ENCODE measurements around the gene PCYT1A. TPM values are rescaled to one million over a fixed set of nuclear protein-coding genes. Genes with fewer than 3 reads are reported as not detected.
"Not testable (repeated sequence)": the region's sequence is repeated elsewhere in the genome, so short reads cannot be mapped to it uniquely, and the experiment has no call there.

Gene PCYT1A
- total and polyA plus RNA-seq, 3 experiments from 2014 or later: 20.0 to 61.0 (median 60.1) TPM

DNA sequence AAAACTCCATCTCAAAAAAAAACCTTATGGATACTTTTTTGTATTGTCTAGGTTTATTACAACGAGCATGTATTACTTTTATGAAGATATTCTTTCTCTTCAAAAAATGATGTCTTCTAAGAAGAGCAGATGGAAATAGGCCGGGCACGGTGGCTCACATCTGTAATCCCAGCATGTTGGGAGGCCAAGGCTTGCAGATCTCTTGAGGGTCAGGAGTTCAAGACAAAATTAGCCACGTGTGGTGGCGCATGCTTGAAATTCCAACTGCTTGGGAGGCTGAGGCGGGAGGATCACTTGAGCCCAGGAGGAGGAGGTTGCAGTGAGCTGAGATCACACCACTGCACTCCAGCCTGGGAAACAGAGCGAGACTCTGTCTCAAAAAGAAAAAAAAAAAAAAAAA, 26.6 kb upstream of the PCYT1A start:
- Mint-ChIP-seq H3K4me1 (peaks cover 1 to 16% (median 8%) of the 10 kb centered on the region in 3 donors), H3K4me3 (peak overlapping the region in 1 of 7 donors; percentile 52), H3K27ac (peak overlapping the region in 5 of 8 donors; percentile 38 to 69 (median 47))
- H3K4me3 ChIP-seq (ENCODE audit: low read length); CTCF ChIA-PET; H3K27me3 ChIP-seq (ENCODE audit: insufficient read depth, low read length, poor library complexity, severe bottlenecking); H3K9me3 ChIP-seq (ENCODE audit: low read length); DNase-seq; H3K36me3 Mint-ChIP-seq; H3K27me3 Mint-ChIP-seq; H3K36me3 ChIP-seq (ENCODE audit: insufficient read depth, low read length); H3K9me3 Mint-ChIP-seq; H3K27ac ChIP-seq (ENCODE audit: low read depth, low read length); H3K4me1 ChIP-seq (ENCODE audit: insufficient read depth, low read length): not testable (repeated sequence)
- POLR2A ChIA-PET: interaction anchor here (0.9 kb wide), 1 partner anchor 22 kb away, joined by 5 read pairs; no protein-coding TSS in a partner anchor

DNA sequence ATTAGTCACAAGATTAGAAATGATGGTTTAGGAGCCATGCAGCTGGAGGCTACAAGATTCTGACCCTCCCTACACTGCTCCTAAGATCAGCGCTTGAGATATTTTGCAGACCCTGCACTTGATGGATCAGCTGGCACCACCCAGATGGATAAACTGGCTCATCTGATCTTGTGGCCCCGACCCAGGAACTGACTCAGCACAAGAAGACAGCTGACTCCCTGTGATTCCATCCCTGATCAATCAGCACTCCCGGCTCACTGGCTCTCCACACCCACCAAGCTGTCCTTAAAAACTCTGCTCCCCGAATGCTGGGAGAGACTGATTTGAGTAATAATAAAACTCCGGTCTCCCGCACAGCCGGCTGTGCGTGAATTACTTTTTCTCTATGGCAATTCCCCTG, 15.4 kb upstream of the PCYT1A start:
- H3K4me3 ChIP-seq (ENCODE audit: low read length); H3K4me1 ChIP-seq (ENCODE audit: insufficient read depth, low read length); H3K27me3 ChIP-seq (ENCODE audit: insufficient read depth, low read length, poor library complexity, severe bottlenecking); H3K4me1 Mint-ChIP-seq; H3K4me3 Mint-ChIP-seq; POLR2A ChIA-PET; H3K27ac Mint-ChIP-seq; DNase-seq; CTCF ChIA-PET; H3K9me3 ChIP-seq (ENCODE audit: low read length); H3K27ac ChIP-seq (ENCODE audit: low read depth, low read length); H3K9me3 Mint-ChIP-seq; H3K27me3 Mint-ChIP-seq; H3K36me3 ChIP-seq (ENCODE audit: insufficient read depth, low read length): not testable (repeated sequence)
- peaks cover 5 to 18% (median 6%) of the 10 kb centered on the region in 3 donors for H3K36me3 Mint-ChIP-seq

DNA sequence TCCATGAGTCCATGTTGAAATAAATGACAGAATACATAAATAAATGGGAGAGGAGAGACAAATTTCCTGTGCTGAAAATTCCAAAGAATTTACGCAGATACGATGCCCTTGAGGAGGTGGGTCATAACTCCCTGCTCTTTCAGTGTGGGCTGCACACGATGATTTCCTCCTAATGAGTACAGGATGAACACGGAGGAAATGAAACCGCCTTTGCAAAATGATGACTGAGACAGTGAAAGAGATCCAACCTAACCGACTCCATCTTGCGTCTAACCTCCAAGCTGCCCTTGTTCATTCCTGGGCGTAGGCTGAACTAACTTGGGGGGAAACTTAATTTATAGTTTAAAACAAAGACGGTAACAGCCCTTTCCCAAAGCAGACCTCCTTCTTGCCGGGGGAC, 15.0 kb upstream of the PCYT1A start:
- H3K4me1 Mint-ChIP-seq; H3K4me3 Mint-ChIP-seq; H3K27ac ChIP-seq (ENCODE audit: low read depth, low read length); H3K36me3 ChIP-seq (ENCODE audit: insufficient read depth, low read length); H3K9me3 ChIP-seq (ENCODE audit: low read length); H3K27me3 ChIP-seq (ENCODE audit: insufficient read depth, low read length, poor library complexity, severe bottlenecking); H3K4me1 ChIP-seq (ENCODE audit: insufficient read depth, low read length); H3K9me3 Mint-ChIP-seq; CTCF ChIA-PET; H3K27me3 Mint-ChIP-seq; H3K27ac Mint-ChIP-seq; H3K4me3 ChIP-seq (ENCODE audit: low read length); DNase-seq; POLR2A ChIA-PET: not testable (repeated sequence)
- peaks cover 5 to 18% (median 6%) of the 10 kb centered on the region in 3 donors for H3K36me3 Mint-ChIP-seq

DNA sequence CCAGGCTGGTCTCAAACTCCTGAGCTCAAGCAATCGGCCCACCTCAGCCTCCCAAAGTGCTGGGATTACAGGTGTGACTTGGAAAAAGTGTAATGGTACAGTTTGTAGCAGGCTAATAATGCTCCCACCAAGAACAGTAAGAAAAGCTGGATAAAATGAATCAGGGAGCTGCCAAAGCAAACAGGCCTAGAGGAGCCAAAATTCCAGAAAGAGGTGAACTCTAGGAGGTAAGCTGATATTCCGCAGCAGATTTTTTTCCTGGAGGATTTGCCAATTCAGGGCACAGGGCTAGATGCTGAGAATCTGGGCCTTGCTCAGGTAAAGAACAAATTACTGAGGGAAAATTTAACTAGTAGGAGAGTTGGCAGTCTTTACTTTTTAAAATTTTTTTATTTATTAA, 11.0 kb upstream of the PCYT1A start:
- Histone ChIP-seq H3K9me3 (ENCODE audit: low read length) (no peaks in the 10 kb centered on the region), H3K4me1 (ENCODE audit: insufficient read depth, low read length) (no peaks in the 10 kb centered on the region), H3K4me3 (ENCODE audit: low read length) (no peak overlapping the region), H3K36me3 (ENCODE audit: insufficient read depth, low read length) (no peaks in the 10 kb centered on the region), H3K27me3 (ENCODE audit: insufficient read depth, low read length, poor library complexity, severe bottlenecking) (no peaks in the 10 kb centered on the region), H3K27ac (ENCODE audit: low read depth, low read length) (no peak overlapping the region)
- Mint-ChIP-seq H3K4me1 (no peaks in the 10 kb centered on the region), H3K4me3 (no peak overlapping the region), H3K36me3 (peaks cover 5 to 13% (median 6%) of the 10 kb centered on the region in 3 donors), H3K27me3 (no peaks in the 10 kb centered on the region), H3K27ac (no peak overlapping the region), H3K9me3 (no peaks in the 10 kb centered on the region)
- CTCF ChIA-PET: no interaction called here
- DNase-seq: no peak
- POLR2A ChIA-PET: no interaction called here

DNA sequence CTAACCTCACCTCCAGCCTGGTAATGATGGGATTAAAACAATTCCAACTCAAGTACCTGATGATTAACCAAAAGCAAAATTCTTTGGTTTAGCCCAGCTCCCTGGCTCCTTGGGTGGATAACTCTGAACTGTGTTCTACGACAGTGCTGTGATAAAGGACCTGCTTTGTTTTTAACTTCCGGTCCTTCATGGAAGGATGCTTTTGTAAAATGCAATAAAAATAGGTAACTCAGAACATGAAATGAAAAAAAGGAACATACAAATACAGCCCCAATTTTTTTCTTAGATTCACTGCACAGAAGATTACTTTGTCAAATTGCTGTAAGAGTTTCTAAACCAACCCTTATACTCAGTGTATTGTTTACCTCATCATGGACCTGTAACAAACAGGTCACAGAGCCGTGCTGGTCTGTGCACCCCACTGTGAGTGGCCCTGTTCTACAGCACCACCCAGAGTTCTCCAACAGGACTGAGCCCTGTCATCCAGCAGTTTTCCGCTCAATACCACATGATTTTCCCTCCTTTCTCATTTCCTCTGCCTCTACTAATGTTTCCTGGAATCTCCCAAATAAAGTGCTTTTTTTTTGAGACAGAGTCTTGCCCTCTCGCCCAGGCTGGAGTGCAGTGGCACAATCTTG, 4.9 kb upstream of the PCYT1A start:
- H3K4me3 ChIP-seq (ENCODE audit: low read length): no peak overlapping the region

DNA sequence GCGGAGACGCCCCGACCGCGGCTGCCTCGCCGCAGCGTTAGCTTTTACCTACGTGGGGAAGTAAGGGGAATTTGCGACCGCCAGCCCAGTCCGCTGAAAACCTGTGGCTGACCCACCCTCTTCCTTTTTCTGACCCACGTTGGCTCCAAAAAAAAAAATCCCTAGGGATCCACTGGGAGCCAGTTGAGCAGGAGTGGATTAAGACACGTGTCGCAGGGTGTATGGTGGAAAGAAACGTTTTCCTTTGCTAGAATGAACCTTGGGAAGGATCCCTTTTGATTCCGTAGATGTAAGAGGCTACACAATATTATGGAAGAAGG, 575 bp upstream of the PCYT1A start:
- Histone ChIP-seq H3K27ac (ENCODE audit: low read depth, low read length) (peak overlapping the region; percentile 95), H3K4me3 (ENCODE audit: low read length) (peak overlapping the region; percentile 96), H3K9me3 (ENCODE audit: low read length) (no peaks in the 10 kb centered on the region), H3K4me1 (ENCODE audit: insufficient read depth, low read length) (peaks cover 12% of the 10 kb centered on the region), H3K36me3 (ENCODE audit: insufficient read depth, low read length) (no peaks in the 10 kb centered on the region), H3K27me3 (ENCODE audit: insufficient read depth, low read length, poor library complexity, severe bottlenecking) (no peaks in the 10 kb centered on the region)
- peaks cover 0 to 11% (median 0%) of the 10 kb centered on the region in 3 donors for H3K36me3 Mint-ChIP-seq
- ChIA-PET CTCF (interaction anchor here (0.9 kb wide), 1 partner anchor 35 kb away, joined by 3 read pairs; no protein-coding TSS in a partner anchor), POLR2A (no interaction called here)
- peaks cover 47 to 53% (median 49%) of the 10 kb centered on the region in 3 donors for H3K4me1 Mint-ChIP-seq
- no peaks in the 10 kb centered on the region for H3K27me3 Mint-ChIP-seq
- H3K27ac Mint-ChIP-seq: peak overlapping the region; percentile 75 to 100 (median 93)
- no peak for DNase-seq
- peak overlapping the region; percentile 95 to 100 (median 99) for H3K4me3 Mint-ChIP-seq
- H3K9me3 Mint-ChIP-seq: no peaks in the 10 kb centered on the region

More for the DNA sequence above, 4.9 kb upstream of the PCYT1A start:
- Mint-ChIP-seq H3K36me3 (peaks cover 0 to 3% (median 2%) of the 10 kb centered on the region in 3 donors), H3K27me3 (no peaks in the 10 kb centered on the region), H3K27ac (peak overlapping the region in 1 of 8 donors; percentile 47), H3K4me1 (peaks cover 10 to 14% (median 10%) of the 10 kb centered on the region in 3 donors), H3K4me3 (no peak overlapping the region), H3K9me3 (no peaks in the 10 kb centered on the region)
- no peak for DNase-seq
- Histone ChIP-seq H3K27ac (ENCODE audit: low read depth, low read length) (no peak overlapping the region), H3K4me1 (ENCODE audit: insufficient read depth, low read length) (no peaks in the 10 kb centered on the region), H3K9me3 (ENCODE audit: low read length) (no peaks in the 10 kb centered on the region), H3K27me3 (ENCODE audit: insufficient read depth, low read length, poor library complexity, severe bottlenecking) (no peaks in the 10 kb centered on the region), H3K36me3 (ENCODE audit: insufficient read depth, low read length) (no peaks in the 10 kb centered on the region)
- POLR2A ChIA-PET: interaction anchor here (0.5 kb wide), 1 partner anchor 22 kb away, joined by 5 read pairs; no protein-coding TSS in a partner anchor
- CTCF ChIA-PET: no interaction called here

DNA sequence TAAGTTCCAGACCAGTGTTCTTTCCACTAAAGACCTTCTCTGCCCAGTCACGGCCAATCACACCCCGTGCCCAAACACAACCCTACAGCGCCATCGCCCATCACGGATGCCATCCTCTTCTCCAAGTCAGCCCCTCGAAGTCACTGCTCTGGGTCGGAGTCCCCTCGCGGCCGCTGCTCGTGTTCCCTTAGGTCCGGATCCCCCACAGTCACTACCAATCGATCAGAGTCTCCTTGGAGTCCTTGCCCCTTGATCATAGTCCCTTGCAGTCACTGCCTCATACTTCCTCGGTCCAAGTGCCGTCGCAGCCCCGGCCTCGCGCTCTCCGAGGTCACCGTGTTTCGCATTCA, 461 bp downstream of the PCYT1A start:
- Histone ChIP-seq H3K4me1 (ENCODE audit: insufficient read depth, low read length) (peaks cover 12% of the 10 kb centered on the region), H3K9me3 (ENCODE audit: low read length) (no peaks in the 10 kb centered on the region), H3K27me3 (ENCODE audit: insufficient read depth, low read length, poor library complexity, severe bottlenecking) (no peaks in the 10 kb centered on the region), H3K4me3 (ENCODE audit: low read length) (peak overlapping the region; percentile 96), H3K36me3 (ENCODE audit: insufficient read depth, low read length) (no peaks in the 10 kb centered on the region), H3K27ac (ENCODE audit: low read depth, low read length) (peak overlapping the region; percentile 95)
- Mint-ChIP-seq H3K36me3 (peaks cover 0 to 11% (median 0%) of the 10 kb centered on the region in 3 donors), H3K27me3 (no peaks in the 10 kb centered on the region), H3K4me1 (peaks cover 51 to 60% (median 52%) of the 10 kb centered on the region in 3 donors), H3K27ac (peak overlapping the region; percentile 96 to 100 (median 100)), H3K4me3 (peak overlapping the region; percentile 95 to 100 (median 99)), H3K9me3 (no peaks in the 10 kb centered on the region)
- CTCF ChIA-PET: interaction anchor here (0.9 kb wide), 1 partner anchor 34 kb away, joined by 3 read pairs; no protein-coding TSS in a partner anchor
- DNase-seq: peak in 1 of 5 donors; percentile 18
- POLR2A ChIA-PET: interaction anchor here (0.7 kb wide), 2 partner anchors 12 to 58 kb away, joined by 3 read pairs; no protein-coding TSS in a partner anchor

DNA sequence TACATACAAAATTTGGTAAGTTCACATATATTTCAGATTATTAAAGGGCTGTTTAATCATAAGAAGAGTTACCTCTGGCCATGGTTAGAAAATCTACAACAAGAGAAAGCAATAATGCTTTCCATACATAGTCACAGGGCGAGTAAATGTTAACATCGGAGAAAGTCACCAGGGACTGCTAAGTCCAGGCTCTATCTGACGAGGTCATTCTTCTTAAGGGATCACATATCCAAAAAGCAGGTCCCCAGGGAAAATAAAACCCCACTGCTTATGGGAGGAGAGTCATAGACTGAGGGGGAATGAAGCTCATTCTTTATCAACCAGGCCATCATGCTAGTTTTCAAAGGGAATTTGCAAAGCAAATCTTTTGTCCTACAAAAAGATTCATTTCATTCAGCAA, 3.1 kb downstream of the PCYT1A start:
- Mint-ChIP-seq H3K36me3 (peaks cover 0 to 15% (median 2%) of the 10 kb centered on the region in 3 donors), H3K4me1 (peaks cover 69 to 81% (median 73%) of the 10 kb centered on the region in 3 donors), H3K27me3 (no peaks in the 10 kb centered on the region), H3K4me3 (peak overlapping the region in 1 of 7 donors; percentile 46), H3K27ac (peak overlapping the region in 6 of 8 donors; percentile 21 to 99 (median 80)), H3K9me3 (no peaks in the 10 kb centered on the region)
- Histone ChIP-seq H3K27me3 (ENCODE audit: insufficient read depth, low read length, poor library complexity, severe bottlenecking) (no peaks in the 10 kb centered on the region), H3K27ac (ENCODE audit: low read depth, low read length) (no peak overlapping the region), H3K4me3 (ENCODE audit: low read length) (no peak overlapping the region), H3K36me3 (ENCODE audit: insufficient read depth, low read length) (no peaks in the 10 kb centered on the region), H3K4me1 (ENCODE audit: insufficient read depth, low read length) (peaks cover 23% of the 10 kb centered on the region), H3K9me3 (ENCODE audit: low read length) (no peaks in the 10 kb centered on the region)
- no peak for DNase-seq
- ChIA-PET POLR2A (interaction anchor here (1.9 kb wide), 1 partner anchor 34 kb away, joined by 5 read pairs; the partner anchor contains the start of gene DYNLT2B), CTCF (interaction anchor here (0.9 kb wide), 1 partner anchor 8 kb away, joined by 4 read pairs; no protein-coding TSS in a partner anchor)

Measured in CD8-positive, alpha-beta memory T cell (primary cell).